WTC11 (cell line): ENCODE measurements around the gene VILL. TPM values are rescaled to one million over a fixed set of nuclear protein-coding genes. Genes with fewer than 3 reads are reported as not detected.

ENCODE experiments used
- ATAC-seq: fragments of 200-7000 bp; cut with Tn5 transposase; 2 replicates; pipeline ENCODE4 v1.10.0; 2021; ENCODE audit warnings: mild to moderate bottlenecking, moderate library complexity
- CTCF ChIA-PET: fragments of 300-600 bp; sonication (Branson Sonifier 250); formaldehyde crosslinking; loops from one replicate; lab custom pipeline; 2021; ENCODE audit warnings: antibody characterized with exemption; lab: Charles Lee
- POLR2A ChIA-PET: fragments of 350-600 bp; sonication (Branson Sonifier 250); formaldehyde crosslinking; loops from one replicate; lab custom pipeline; 2021; ENCODE audit warnings: antibody characterized with exemption; lab: Charles Lee
- DNase-seq: peaks from one replicate; pipeline ENCODE4 v3.0.0; 2021; ENCODE audit warnings: low spot score
- H3K27ac Mint-ChIP-seq: 2 replicates; pipeline ENCODE4 v1.8.0; 2021; ENCODE audit warnings: mixed read lengths
- H3K27me3 Mint-ChIP-seq: 2 replicates; pipeline ENCODE4 v1.8.0; 2021; ENCODE audit warnings: low read depth, mild to moderate bottlenecking, moderate library complexity, mixed read lengths
- H3K36me3 Mint-ChIP-seq: 2 replicates; pipeline ENCODE4 v1.8.0; 2021; ENCODE audit warnings: mixed read lengths
- H3K4me1 Mint-ChIP-seq: 2 replicates; pipeline ENCODE4 v1.8.0; 2022; ENCODE audit warnings: mixed read lengths
- H3K4me3 Mint-ChIP-seq: 2 replicates; pipeline ENCODE4 v1.8.0; 2021; ENCODE audit warnings: mild to moderate bottlenecking, moderate library complexity, mixed read lengths
- H3K9me3 Mint-ChIP-seq: 2 replicates; pipeline ENCODE4 v1.8.0; 2021; ENCODE audit warnings: mixed read lengths
- AFF4 ChIP-seq: sonication (generic); formaldehyde crosslinking; IDR thresholded peaks from 2 replicates; pipeline ENCODE4 v1.8.1; 2023; ENCODE audit warnings: mild to moderate bottlenecking, missing genetic modification reagents, borderline replicate concordance
- ARID4B ChIP-seq: sonication (generic); formaldehyde crosslinking; IDR thresholded peaks from 2 replicates; pipeline ENCODE4 v1.8.0; 2023; ENCODE audit warnings: missing genetic modification reagents, mild to moderate bottlenecking, borderline replicate concordance
- ATF3 ChIP-seq: sonication (generic); formaldehyde crosslinking; conservative IDR thresholded peaks from 2 replicates; pipeline ENCODE4 v1.8.1; 2022; ENCODE audit warnings: mild to moderate bottlenecking, missing genetic modification reagents
- CBFB ChIP-seq: sonication (generic); formaldehyde crosslinking; IDR thresholded peaks from 2 replicates; pipeline ENCODE4 v1.8.1; 2022; ENCODE audit warnings: mild to moderate bottlenecking, low read depth, missing genetic modification reagents
- E2F4 ChIP-seq: sonication (generic); formaldehyde crosslinking; IDR thresholded peaks from 2 replicates; pipeline ENCODE4 v1.8.1; 2022; ENCODE audit warnings: low read depth, mild to moderate bottlenecking, moderate library complexity, missing genetic modification reagents, borderline replicate concordance
- E2F5 ChIP-seq: sonication (generic); formaldehyde crosslinking; IDR thresholded peaks from 2 replicates; pipeline ENCODE4 v1.8.1; 2022; ENCODE audit warnings: mild to moderate bottlenecking, moderate library complexity, missing genetic modification reagents
- ELF4 ChIP-seq: sonication (generic); formaldehyde crosslinking; IDR thresholded peaks from 2 replicates; pipeline ENCODE4 v1.8.1; 2022; ENCODE audit warnings: low read depth, mild to moderate bottlenecking, moderate library complexity, missing genetic modification reagents
- FOXP4 ChIP-seq: sonication (generic); formaldehyde crosslinking; IDR thresholded peaks from 2 replicates; pipeline ENCODE4 v1.8.0; 2022; ENCODE audit warnings: mild to moderate bottlenecking, missing genetic modification reagents
- NFE2L1 ChIP-seq: sonication (generic); formaldehyde crosslinking; IDR thresholded peaks from 2 replicates; pipeline ENCODE4 v1.8.1; 2023; ENCODE audit warnings: missing genetic modification reagents
- PRDM15 ChIP-seq: sonication (generic); formaldehyde crosslinking; IDR thresholded peaks from 2 replicates; pipeline ENCODE4 v1.8.0; 2022; ENCODE audit warnings: missing genetic modification reagents
- PRRX2 ChIP-seq: fragments of 250-450 bp; sonication (Bioruptor Pico); IDR thresholded peaks from 2 replicates; pipeline ENCODE4 v1.8.0; 2021; ENCODE audit warnings: mild to moderate bottlenecking
- SP1 ChIP-seq: sonication (generic); formaldehyde crosslinking; conservative IDR thresholded peaks from 2 replicates; pipeline ENCODE4 v1.8.1; 2022; ENCODE audit warnings: missing genetic modification reagents
- TP53 ChIP-seq: sonication (generic); formaldehyde crosslinking; IDR thresholded peaks from 2 replicates; pipeline ENCODE4 v1.8.1; 2023; ENCODE audit warnings: mild to moderate bottlenecking, missing genetic modification reagents
- ZNF121 ChIP-seq: sonication (generic); formaldehyde crosslinking; IDR thresholded peaks from 2 replicates; pipeline ENCODE4 v1.8.0; 2023; ENCODE audit warnings: missing genetic modification reagents
- ZNF219 ChIP-seq: sonication (generic); formaldehyde crosslinking; IDR thresholded peaks from 2 replicates; pipeline ENCODE4 v1.8.0; 2023; ENCODE audit warnings: missing genetic modification reagents, mild to moderate bottlenecking, borderline replicate concordance
- ZNF263 ChIP-seq: sonication (generic); formaldehyde crosslinking; IDR thresholded peaks from 2 replicates; pipeline ENCODE4 v1.8.1; 2022; ENCODE audit warnings: low read depth, mild to moderate bottlenecking, moderate library complexity, missing genetic modification reagents
- ZNF423 ChIP-seq: fragments of 250-450 bp; sonication (Bioruptor Pico); IDR thresholded peaks from 2 replicates; pipeline ENCODE4 v2.1.2; 2022; ENCODE audit warnings: mild to moderate bottlenecking, moderate library complexity
- ZSCAN18 ChIP-seq: fragments of 250-450 bp; sonication (Bioruptor Pico); IDR thresholded peaks from 2 replicates; pipeline ENCODE4 v2.1.2; 2022; ENCODE audit warnings: mild to moderate bottlenecking, moderate library complexity
- total RNA-seq: library from RNA; stranded (reverse); gene quantifications from 3 replicates; pipeline ENCODE4 v1.2.3, GENCODE V29; 2021

The VILL gene
- total RNA-seq, 1 experiment from 2014 or later: 4.7 TPM

- Mint-ChIP-seq H3K9me3 (0 out of 2 replicates have a peak, but pooled peaks cover 3% of the 10 kb centered on the region), H3K27me3 (no peaks in the 10 kb centered on the region), H3K4me1 (no peaks in the 10 kb centered on the region), H3K36me3 (peaks cover 31% of the 10 kb centered on the region), H3K27ac (no peak overlapping the region), H3K4me3 (no peak overlapping the region)
- DNase-seq: no peak
- POLR2A ChIA-PET: no interaction called here
- no peak for TF ChIP-seq TP53 (CRISPR knock-in tag)
- TF ChIP-seq FOXP4 (CRISPR knock-in tag): no peak
- TF ChIP-seq ZNF219 (CRISPR knock-in tag): no peak
- no peak for TF ChIP-seq PRRX2 (CRISPR knock-in tag)
- TF ChIP-seq NFE2L1 (CRISPR knock-in tag): no peak
- no peak for TF ChIP-seq E2F5 (CRISPR knock-in tag)
- no peak for TF ChIP-seq ZNF121
- TF ChIP-seq ZSCAN18 (CRISPR knock-in tag): no peak
- no peak for TF ChIP-seq E2F4 (CRISPR knock-in tag)
- TF ChIP-seq ATF3 (CRISPR knock-in tag): no peak
- no peak for TF ChIP-seq ZNF423
- TF ChIP-seq SP1: no peak
- TF ChIP-seq ZNF263 (CRISPR knock-in tag): no peak
- no peak for TF ChIP-seq AFF4 (CRISPR knock-in tag)
- no peak for TF ChIP-seq PRDM15
- no peak for TF ChIP-seq ELF4
- TF ChIP-seq ARID4B (CRISPR knock-in tag): no peak
- no peak for TF ChIP-seq CBFB
- ATAC-seq: no peak
- CTCF ChIA-PET: interaction anchor here (0.8 to 1.1 kb wide), 2 partner anchors 14 to 21 kb away, joined by 3 to 4 read pairs; no protein-coding TSS in a partner anchor
Observed at GRCh38 chr3:38017445-38018295, 27.1 kb downstream of the VILL start.
